ENCODE data around the gene IRX1. TPM values are rescaled to one million over a fixed set of nuclear protein-coding genes. Genes with fewer than 3 reads are reported as not detected.

The IRX1 gene
- total RNA-seq, 1 experiment from 2014 or later = 4.1 TPM

GRCh38 chr5:3593771-3594509, 1.7 kb upstream of the IRX1 start:
- peak overlapping the region; percentile 40 for H3K4me2 ChIP-seq (ENCODE audit: insufficient read depth, insufficient read length, low read length)
- no peak overlapping the region for H2BK5ac ChIP-seq (ENCODE audit: insufficient read length, low read length)
- no peaks in the 10 kb centered on the region for H3K79me1 ChIP-seq (ENCODE audit: insufficient read depth, low read depth, low read length, poor library complexity, severe bottlenecking)
- H3K14ac ChIP-seq (ENCODE audit: insufficient read depth, low read length) = no peak overlapping the region
- no peak overlapping the region for H3T11ph ChIP-seq (ENCODE audit: low read length)
- Mint-ChIP-seq H3K27ac (no peak overlapping the region), H3K27me3 (ENCODE audit: low read depth) (peaks cover 93% of the 10 kb centered on the region), H3K36me3 (ENCODE audit: insufficient read depth in 1 of 3, low read depth in 3 of 3) (peaks cover 0 to 2% (median 0%) of the 10 kb centered on the region in 3 experiments; a peak in 2 of 7 replicates), H3K4me1 (peaks cover 41 to 53% of the 10 kb centered on the region in 2 experiments), H3K4me3 (peak overlapping the region; percentile 46 to 79), H3K9me3 (peaks cover 3 to 6% of the 10 kb centered on the region in 2 experiments; a peak in 2 of 5 replicates)
- TF ChIP-seq, protein P1, sequence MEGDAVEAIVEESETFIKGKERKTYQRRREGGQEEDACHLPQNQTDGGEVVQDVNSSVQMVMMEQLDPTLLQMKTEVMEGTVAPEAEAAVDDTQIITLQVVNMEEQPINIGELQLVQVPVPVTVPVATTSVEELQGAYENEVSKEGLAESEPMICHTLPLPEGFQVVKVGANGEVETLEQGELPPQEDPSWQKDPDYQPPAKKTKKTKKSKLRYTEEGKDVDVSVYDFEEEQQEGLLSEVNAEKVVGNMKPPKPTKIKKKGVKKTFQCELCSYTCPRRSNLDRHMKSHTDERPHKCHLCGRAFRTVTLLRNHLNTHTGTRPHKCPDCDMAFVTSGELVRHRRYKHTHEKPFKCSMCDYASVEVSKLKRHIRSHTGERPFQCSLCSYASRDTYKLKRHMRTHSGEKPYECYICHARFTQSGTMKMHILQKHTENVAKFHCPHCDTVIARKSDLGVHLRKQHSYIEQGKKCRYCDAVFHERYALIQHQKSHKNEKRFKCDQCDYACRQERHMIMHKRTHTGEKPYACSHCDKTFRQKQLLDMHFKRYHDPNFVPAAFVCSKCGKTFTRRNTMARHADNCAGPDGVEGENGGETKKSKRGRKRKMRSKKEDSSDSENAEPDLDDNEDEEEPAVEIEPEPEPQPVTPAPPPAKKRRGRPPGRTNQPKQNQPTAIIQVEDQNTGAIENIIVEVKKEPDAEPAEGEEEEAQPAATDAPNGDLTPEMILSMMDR (conservative IDR thresholded peaks at IDR 0.05) = no peak
- no peaks in the 10 kb centered on the region for H3K9me3 ChIP-seq (ENCODE audit: control insufficient read depth, low read depth, low read length)
- peaks cover 88% of the 10 kb centered on the region for H3K27me3 ChIP-seq (ENCODE audit: insufficient read depth, low read length)
- WGBS (ENCODE audit: extremely low coverage, insufficient read length, low lambda C conversion rate) = no CpG with 5 or more reads among the region's 28 CpGs
- no peak overlapping the region for H3K56ac ChIP-seq (ENCODE audit: insufficient read length, low read depth, low read length)
- H4K20me1 ChIP-seq (ENCODE audit: control insufficient read depth, insufficient read depth, insufficient read length) = no peaks in the 10 kb centered on the region
- no peak overlapping the region for H2BK15ac ChIP-seq (ENCODE audit: low read depth, low read length)
- no peak overlapping the region for H3K9ac ChIP-seq (ENCODE audit: extremely low read depth, insufficient read length, low read length)
- H2BK12ac ChIP-seq (ENCODE audit: insufficient read length, low read depth, low read length) = no peak overlapping the region
- no peak overlapping the region for H4K91ac ChIP-seq (ENCODE audit: insufficient read length, low read depth, low read length)
- H3K18ac ChIP-seq (ENCODE audit: insufficient read length, low read depth, low read length) = no peak overlapping the region
- H2AK5ac ChIP-seq (ENCODE audit: insufficient read length, low read length) = no peak overlapping the region
- H3K79me2 ChIP-seq (ENCODE audit: insufficient read depth, low read length) = no peaks in the 10 kb centered on the region
- peak; percentile 47 for DNase-seq
- H2BK120ac ChIP-seq (ENCODE audit: low read depth, low read length, poor library complexity, severe bottlenecking) = no peak overlapping the region
- no peak overlapping the region for H4K8ac ChIP-seq (replicated peaks; ENCODE audit: insufficient read length, low read depth, low read length)
- H3K4ac ChIP-seq (ENCODE audit: low read depth, low read length) = no peak overlapping the region
- no peak overlapping the region for H4K5ac ChIP-seq (ENCODE audit: insufficient read length, low read depth, low read length)
- H3K23me2 ChIP-seq (ENCODE audit: insufficient read length, low read depth, low read length, poor library complexity, severe bottlenecking) = peaks cover 19% of the 10 kb centered on the region
- no peak overlapping the region for H2BK20ac ChIP-seq (ENCODE audit: low read depth, low read length, poor library complexity, severe bottlenecking)
- no peak overlapping the region for H3K23ac ChIP-seq (ENCODE audit: insufficient read length, low read depth, low read length)
- 0 out of 2 replicates have a peak, but pooled peaks cover 2% of the 10 kb centered on the region for H3K4me1 ChIP-seq (ENCODE audit: insufficient read depth, low read length)
- no peak overlapping the region for H3K27ac ChIP-seq (ENCODE audit: insufficient read length, low read depth, low read length)
- H2AFZ ChIP-seq (ENCODE audit: low read length) = no peak overlapping the region

Data from H9 (cell line).